ENCODE data around the gene MYLK. TPM values are rescaled to one million over a fixed set of nuclear protein-coding genes. Genes with fewer than 3 reads are reported as not detected.

The MYLK gene
- total and polyA plus RNA-seq, 11 donors: 3.2 to 20.7 (median 12.4) TPM

- H3K4me3 ChIP-seq: peak overlapping the region in 2 of 12 donors; percentile 54 to 64
- 57 to 78% (median 69%) methylated on average over 4 of the region's 4 CpGs for WGBS, 4 donors
- DNase-seq (no peak), ATAC-seq (no peak)
- no peak overlapping the region for H3K27ac ChIP-seq
- peaks cover 0 to 35% (median 0%) of the 10 kb centered on the region in 9 donors for H3K27me3 ChIP-seq
- TF ChIP-seq CTCF (IDR thresholded peaks at IDR 0.05) (no peak), POLR2A (IDR thresholded peaks at IDR 0.05) (no peak)
- intact Hi-C loops (cut with DNase I): loop anchor here in 1 of 10 donors (10.0 kb wide), 1 partner anchor 138 kb away; no protein-coding TSS in a partner anchor
- H3K9me3 ChIP-seq: no peaks in the 10 kb centered on the region
- no peaks in the 10 kb centered on the region for H3K36me3 ChIP-seq
- H3K4me1 ChIP-seq: peaks cover 0 to 13% (median 5%) of the 10 kb centered on the region in 12 donors
These were observed 1.0 kb downstream of the MYLK start for GRCh38 chr3:123883111-123883510.

GRCh38 chr3:123881771-123882170, 2.4 kb downstream of the MYLK start:
- H3K36me3 ChIP-seq: no peaks in the 10 kb centered on the region
- TF ChIP-seq CTCF (IDR thresholded peaks at IDR 0.05) (no peak), POLR2A (IDR thresholded peaks at IDR 0.05) (no peak)
- H3K4me1 ChIP-seq: peaks cover 0 to 13% (median 5%) of the 10 kb centered on the region in 12 donors
- ATAC-seq: no peak
- DNase-seq: no peak
- 82 to 98% (median 96%) methylated on average over 2 of the region's 2 CpGs for WGBS, 4 donors
- H3K27me3 ChIP-seq: peaks cover 0 to 33% (median 0%) of the 10 kb centered on the region in 9 donors
- H3K27ac ChIP-seq: no peak overlapping the region
- no peaks in the 10 kb centered on the region for H3K9me3 ChIP-seq
- H3K4me3 ChIP-seq: no peak overlapping the region
- intact Hi-C loops (cut with DNase I): loop anchor here in 1 of 10 donors (10.0 kb wide), 1 partner anchor 137 kb away; no protein-coding TSS in a partner anchor

- Histone ChIP-seq H3K9me3 (no peaks in the 10 kb centered on the region), H3K27me3 (peaks cover 0 to 28% (median 0%) of the 10 kb centered on the region in 9 donors), H3K4me3 (no peak overlapping the region), H3K27ac (no peak overlapping the region), H3K4me1 (peaks cover 0 to 13% (median 5%) of the 10 kb centered on the region in 12 donors), H3K36me3 (no peaks in the 10 kb centered on the region)
- ATAC-seq (no peak), DNase-seq (no peak)
- intact Hi-C loops (cut with DNase I): loop anchor here in 1 of 10 donors (10.0 kb wide), 1 partner anchor 136 kb away; no protein-coding TSS in a partner anchor
- TF ChIP-seq CTCF (IDR thresholded peaks at IDR 0.05) (peak in 6 of 12 donors; percentile 15 to 40 (median 36)), POLR2A (IDR thresholded peaks at IDR 0.05) (no peak)
- WGBS, 4 donors: 78 to 89% (median 81%) methylated on average over 6 of the region's 6 CpGs
These were observed 3.1 kb downstream of the MYLK start for GRCh38 chr3:123880998-123881561.

- ATAC-seq: no peak
- WGBS, 4 donors: 92 to 96% (median 93%) methylated on average over 6 to 7 of the region's 7 CpGs
- Histone ChIP-seq H3K9me3 (no peaks in the 10 kb centered on the region), H3K36me3 (no peaks in the 10 kb centered on the region), H3K4me1 (peaks cover 0 to 6% (median 4%) of the 10 kb centered on the region in 12 donors), H3K27ac (no peak overlapping the region), H3K27me3 (peaks cover 0 to 11% (median 0%) of the 10 kb centered on the region in 9 donors), H3K4me3 (no peak overlapping the region)
- DNase-seq: no peak
- intact Hi-C loops (cut with DNase I): no loop called here
- TF ChIP-seq CTCF (IDR thresholded peaks at IDR 0.05): no peak
- TF ChIP-seq POLR2A (IDR thresholded peaks at IDR 0.05): no peak
These were observed 5.3 kb downstream of the MYLK start for GRCh38 chr3:123878807-123879206.
